GM12878 (cell line): ENCODE data around the gene MYOM3. TPM values are rescaled to one million over a fixed set of nuclear protein-coding genes. Genes with fewer than 3 reads are reported as not detected.

ENCODE experiments used
- MXI1 ChIP-seq: fragments of 150-350 bp; IDR thresholded peaks from 2 replicates; pipeline ENCODE4 v1.6.1; 2011; ENCODE audit warnings: low read depth, mild to moderate bottlenecking, inconsistent platforms, low read length, improper control_type of control experiment
- PAX8 ChIP-seq: fragments of 450-650 bp; IDR thresholded peaks from 2 replicates; pipeline ENCODE4 v1.6.1; 2017; ENCODE audit warnings: mild to moderate bottlenecking, moderate library complexity
- TCF3 ChIP-seq: IDR thresholded peaks from 2 replicates; pipeline ENCODE4 v1.6.1; 2012; ENCODE audit warnings: low read depth, mild to moderate bottlenecking, low read length, borderline replicate concordance; ENCODE audit not compliant: insufficient read depth
- ZSCAN29 ChIP-seq: fragments of 450-650 bp; IDR thresholded peaks from 2 replicates; pipeline ENCODE4 v1.6.1; 2017; ENCODE audit warnings: mild to moderate bottlenecking, moderate library complexity
- polyA plus RNA-seq, 11 experiments: library from polyadenylated mRNA; depleted of rRNA in 4 of 11; unstranded in 6 of 11; stranded (reverse) in 5 of 11; fragments of >200 nt; fragmentation: Nextera tagmentation in 4 of 11; fragmentation: Illumina TruSeq in 1 of 11; extraction: Ambion mirVana in 4 of 11; extraction: Trizol in 1 of 11; gene quantifications; 1 replicate in 1 of 11; 2 replicates in 10 of 11; pipeline versions ENCODE4 v1.2.1 to v1.2.3, GENCODE V29; 2011 to 2016; ENCODE audit warnings: inconsistent platforms in 2 of 11, missing spikeins in 2 of 11, low read depth in 1 of 11
- total RNA-seq, 4 experiments: library from RNA; depleted of rRNA in 3 of 4; stranded (reverse); fragments of >200 nt in 3 of 4; fragmentation: Illumina TruSeq in 1 of 4; extraction: Trizol in 1 of 4; gene quantifications; 2 replicates each; pipeline versions ENCODE4 v1.2.1 to v1.2.3, GENCODE V29; 2013 to 2021
- TF ChIP-seq, protein P1 (sequence below): IDR thresholded peaks from 2 replicates; pipeline ENCODE4 v1.6.1; 2011; ENCODE audit warnings: borderline replicate concordance, low read depth, mild to moderate bottlenecking, moderate library complexity, low read length; ENCODE audit not compliant: insufficient read depth, poor library complexity, severe bottlenecking
- TF ChIP-seq, protein P2 (sequence below): IDR thresholded peaks from 2 replicates; pipeline ENCODE4 v1.6.1; 2012; ENCODE audit warnings: improper control_type of control experiment, low read depth, low read length; ENCODE audit not compliant: insufficient replicate concordance
- TF ChIP-seq, protein P3 (sequence below): IDR thresholded peaks from 2 replicates; pipeline ENCODE4 v1.6.1; 2012; ENCODE audit warnings: low read depth, low read length, improper control_type of control experiment
- TF ChIP-seq, protein P4 (sequence below): fragments of 450-650 bp; formaldehyde crosslinking; IDR thresholded peaks from 2 replicates; pipeline ENCODE4 v1.4.0; 2020; ENCODE audit warnings: mild to moderate bottlenecking, moderate library complexity

Gene MYOM3
- total and polyA plus RNA-seq, 10 of the 15 experiments (the other 5 are each of a cell fraction or from before 2014, with no cell fraction given): 0.06 TPM; not detected in 9

DNA sequence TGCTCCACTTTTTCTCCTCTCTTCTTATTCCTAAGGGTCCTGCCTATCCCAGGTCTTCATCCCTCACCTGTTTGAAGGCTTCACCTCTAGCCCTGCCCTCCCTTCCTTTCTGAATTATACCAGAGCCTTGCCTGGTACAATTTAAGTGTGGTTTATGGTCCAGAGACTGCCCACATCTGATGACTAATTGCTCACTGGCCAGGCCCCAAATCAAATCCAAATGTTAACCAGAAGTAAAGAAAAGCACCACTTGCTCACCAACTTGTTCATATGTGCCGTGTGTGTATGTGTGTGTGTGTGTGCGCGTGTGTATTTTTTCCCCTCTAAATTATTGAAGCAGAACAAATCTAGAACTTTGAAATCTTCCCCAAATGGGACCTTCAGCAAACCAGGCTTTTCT, 26.4 kb downstream of the MYOM3 start (continued):
- TF ChIP-seq, protein P1, sequence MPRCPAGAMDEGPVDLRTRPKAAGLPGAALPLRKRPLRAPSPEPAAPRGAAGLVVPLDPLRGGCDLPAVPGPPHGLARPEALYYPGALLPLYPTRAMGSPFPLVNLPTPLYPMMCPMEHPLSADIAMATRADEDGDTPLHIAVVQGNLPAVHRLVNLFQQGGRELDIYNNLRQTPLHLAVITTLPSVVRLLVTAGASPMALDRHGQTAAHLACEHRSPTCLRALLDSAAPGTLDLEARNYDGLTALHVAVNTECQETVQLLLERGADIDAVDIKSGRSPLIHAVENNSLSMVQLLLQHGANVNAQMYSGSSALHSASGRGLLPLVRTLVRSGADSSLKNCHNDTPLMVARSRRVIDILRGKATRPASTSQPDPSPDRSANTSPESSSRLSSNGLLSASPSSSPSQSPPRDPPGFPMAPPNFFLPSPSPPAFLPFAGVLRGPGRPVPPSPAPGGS: no peak
- TF ChIP-seq, protein P2, sequence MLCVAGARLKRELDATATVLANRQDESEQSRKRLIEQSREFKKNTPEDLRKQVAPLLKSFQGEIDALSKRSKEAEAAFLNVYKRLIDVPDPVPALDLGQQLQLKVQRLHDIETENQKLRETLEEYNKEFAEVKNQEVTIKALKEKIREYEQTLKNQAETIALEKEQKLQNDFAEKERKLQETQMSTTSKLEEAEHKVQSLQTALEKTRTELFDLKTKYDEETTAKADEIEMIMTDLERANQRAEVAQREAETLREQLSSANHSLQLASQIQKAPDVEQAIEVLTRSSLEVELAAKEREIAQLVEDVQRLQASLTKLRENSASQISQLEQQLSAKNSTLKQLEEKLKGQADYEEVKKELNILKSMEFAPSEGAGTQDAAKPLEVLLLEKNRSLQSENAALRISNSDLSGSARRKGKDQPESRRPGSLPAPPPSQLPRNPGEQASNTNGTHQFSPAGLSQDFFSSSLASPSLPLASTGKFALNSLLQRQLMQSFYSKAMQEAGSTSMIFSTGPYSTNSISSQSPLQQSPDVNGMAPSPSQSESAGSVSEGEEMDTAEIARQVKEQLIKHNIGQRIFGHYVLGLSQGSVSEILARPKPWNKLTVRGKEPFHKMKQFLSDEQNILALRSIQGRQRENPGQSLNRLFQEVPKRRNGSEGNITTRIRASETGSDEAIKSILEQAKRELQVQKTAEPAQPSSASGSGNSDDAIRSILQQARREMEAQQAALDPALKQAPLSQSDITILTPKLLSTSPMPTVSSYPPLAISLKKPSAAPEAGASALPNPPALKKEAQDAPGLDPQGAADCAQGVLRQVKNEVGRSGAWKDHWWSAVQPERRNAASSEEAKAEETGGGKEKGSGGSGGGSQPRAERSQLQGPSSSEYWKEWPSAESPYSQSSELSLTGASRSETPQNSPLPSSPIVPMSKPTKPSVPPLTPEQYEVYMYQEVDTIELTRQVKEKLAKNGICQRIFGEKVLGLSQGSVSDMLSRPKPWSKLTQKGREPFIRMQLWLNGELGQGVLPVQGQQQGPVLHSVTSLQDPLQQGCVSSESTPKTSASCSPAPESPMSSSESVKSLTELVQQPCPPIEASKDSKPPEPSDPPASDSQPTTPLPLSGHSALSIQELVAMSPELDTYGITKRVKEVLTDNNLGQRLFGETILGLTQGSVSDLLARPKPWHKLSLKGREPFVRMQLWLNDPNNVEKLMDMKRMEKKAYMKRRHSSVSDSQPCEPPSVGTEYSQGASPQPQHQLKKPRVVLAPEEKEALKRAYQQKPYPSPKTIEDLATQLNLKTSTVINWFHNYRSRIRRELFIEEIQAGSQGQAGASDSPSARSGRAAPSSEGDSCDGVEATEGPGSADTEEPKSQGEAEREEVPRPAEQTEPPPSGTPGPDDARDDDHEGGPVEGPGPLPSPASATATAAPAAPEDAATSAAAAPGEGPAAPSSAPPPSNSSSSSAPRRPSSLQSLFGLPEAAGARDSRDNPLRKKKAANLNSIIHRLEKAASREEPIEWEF: no peak
- TF ChIP-seq, protein P3, sequence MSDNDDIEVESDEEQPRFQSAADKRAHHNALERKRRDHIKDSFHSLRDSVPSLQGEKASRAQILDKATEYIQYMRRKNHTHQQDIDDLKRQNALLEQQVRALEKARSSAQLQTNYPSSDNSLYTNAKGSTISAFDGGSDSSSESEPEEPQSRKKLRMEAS: no peak
- TF ChIP-seq ZSCAN29 (no peak), MXI1 (no peak), TCF3 (no peak), PAX8 (no peak)
- TF ChIP-seq, protein P4, sequence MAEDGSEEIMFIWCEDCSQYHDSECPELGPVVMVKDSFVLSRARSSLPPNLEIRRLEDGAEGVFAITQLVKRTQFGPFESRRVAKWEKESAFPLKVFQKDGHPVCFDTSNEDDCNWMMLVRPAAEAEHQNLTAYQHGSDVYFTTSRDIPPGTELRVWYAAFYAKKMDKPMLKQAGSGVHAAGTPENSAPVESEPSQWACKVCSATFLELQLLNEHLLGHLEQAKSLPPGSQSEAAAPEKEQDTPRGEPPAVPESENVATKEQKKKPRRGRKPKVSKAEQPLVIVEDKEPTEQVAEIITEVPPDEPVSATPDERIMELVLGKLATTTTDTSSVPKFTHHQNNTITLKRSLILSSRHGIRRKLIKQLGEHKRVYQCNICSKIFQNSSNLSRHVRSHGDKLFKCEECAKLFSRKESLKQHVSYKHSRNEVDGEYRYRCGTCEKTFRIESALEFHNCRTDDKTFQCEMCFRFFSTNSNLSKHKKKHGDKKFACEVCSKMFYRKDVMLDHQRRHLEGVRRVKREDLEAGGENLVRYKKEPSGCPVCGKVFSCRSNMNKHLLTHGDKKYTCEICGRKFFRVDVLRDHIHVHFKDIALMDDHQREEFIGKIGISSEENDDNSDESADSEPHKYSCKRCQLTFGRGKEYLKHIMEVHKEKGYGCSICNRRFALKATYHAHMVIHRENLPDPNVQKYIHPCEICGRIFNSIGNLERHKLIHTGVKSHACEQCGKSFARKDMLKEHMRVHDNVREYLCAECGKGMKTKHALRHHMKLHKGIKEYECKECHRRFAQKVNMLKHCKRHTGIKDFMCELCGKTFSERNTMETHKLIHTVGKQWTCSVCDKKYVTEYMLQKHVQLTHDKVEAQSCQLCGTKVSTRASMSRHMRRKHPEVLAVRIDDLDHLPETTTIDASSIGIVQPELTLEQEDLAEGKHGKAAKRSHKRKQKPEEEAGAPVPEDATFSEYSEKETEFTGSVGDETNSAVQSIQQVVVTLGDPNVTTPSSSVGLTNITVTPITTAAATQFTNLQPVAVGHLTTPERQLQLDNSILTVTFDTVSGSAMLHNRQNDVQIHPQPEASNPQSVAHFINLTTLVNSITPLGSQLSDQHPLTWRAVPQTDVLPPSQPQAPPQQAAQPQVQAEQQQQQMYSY: no peak
